GM23248 (cell line): ENCODE results near the gene ARL14EP. TPM values are rescaled to one million over a fixed set of nuclear protein-coding genes. Genes with fewer than 3 reads are reported as not detected.

Experiments
- DNase-seq: peaks from one replicate; pipeline ENCODE4 v3.0.0-alpha.2; 2015
- H2AFZ ChIP-seq: fragments of 200-600 bp; sonication (generic); 2 replicates; pipeline ENCODE4 v1.6.1; 2016; ENCODE audit warnings: antibody characterized with exemption
- H3F3A ChIP-seq: fragments of 200-600 bp; sonication (generic); 2 replicates; pipeline ENCODE4 v1.6.1; 2016; ENCODE audit warnings: mild to moderate bottlenecking, antibody characterized with exemption, mixed run types; ENCODE audit not compliant: insufficient read depth
- H3K27ac ChIP-seq: fragments of 200-600 bp; sonication (generic); 2 replicates; pipeline ENCODE4 v1.5.1; 2016; ENCODE audit warnings: mild to moderate bottlenecking
- H3K27me3 ChIP-seq: fragments of 200-600 bp; sonication (generic); replicated peaks from 2 replicates; pipeline ENCODE4 v1.6.1; 2016; ENCODE audit warnings: mild to moderate bottlenecking; ENCODE audit not compliant: insufficient read depth
- H3K36me3 ChIP-seq: fragments of 200-600 bp; sonication (generic); 2 replicates; pipeline ENCODE4 v1.6.1; 2016; ENCODE audit warnings: low read depth, mild to moderate bottlenecking
- H3K4me1 ChIP-seq: fragments of 200-600 bp; sonication (generic); 2 replicates; pipeline ENCODE4 v1.6.1; 2016; ENCODE audit warnings: mild to moderate bottlenecking; ENCODE audit not compliant: insufficient read depth
- H3K4me2 ChIP-seq: fragments of 200-600 bp; sonication (generic); one replicate; pipeline ENCODE4 v1.6.1; 2016; ENCODE audit warnings: mild to moderate bottlenecking; ENCODE audit not compliant: unreplicated experiment
- H3K4me3 ChIP-seq: fragments of 200-600 bp; sonication (generic); 2 replicates; pipeline ENCODE4 v1.5.1; 2016; ENCODE audit warnings: mild to moderate bottlenecking
- H3K79me2 ChIP-seq: fragments of 200-600 bp; sonication (generic); 2 replicates; pipeline ENCODE4 v1.6.1; 2016; ENCODE audit warnings: mild to moderate bottlenecking; ENCODE audit not compliant: insufficient read depth
- H3K9ac ChIP-seq: fragments of 200-600 bp; sonication (generic); 2 replicates; pipeline ENCODE4 v1.6.1; 2016; ENCODE audit warnings: mild to moderate bottlenecking
- H3K9me2 ChIP-seq: fragments of 200-600 bp; sonication (generic); 2 replicates; pipeline ENCODE4 v1.6.1; 2016; ENCODE audit warnings: mixed run types, mild to moderate bottlenecking, moderate library complexity; ENCODE audit not compliant: insufficient read depth
- H3K9me3 ChIP-seq: fragments of 200-600 bp; sonication (generic); one replicate; pipeline ENCODE4 v1.6.1; 2017; ENCODE audit warnings: low read depth
- H4K20me1 ChIP-seq: fragments of 200-600 bp; sonication (generic); 2 replicates; pipeline ENCODE4 v1.6.0; 2016; ENCODE audit not compliant: insufficient read depth
- EZH2 ChIP-seq: fragments of 200-600 bp; sonication (generic); IDR thresholded peaks from 2 replicates; pipeline ENCODE4 v1.6.1; 2018; ENCODE audit warnings: antibody characterized with exemption, mild to moderate bottlenecking; ENCODE audit not compliant: insufficient read depth, poor library complexity, severe bottlenecking
- EZH2phosphoT487 ChIP-seq: fragments of 200-600 bp; sonication (generic); IDR thresholded peaks from 2 replicates; pipeline ENCODE4 v1.6.1; 2018; ENCODE audit warnings: antibody characterized with exemption, moderate library complexity, mild to moderate bottlenecking, low read depth; ENCODE audit not compliant: insufficient read depth
- WGBS, 2 experiments: methylation state at CpG; one replicate each; pipeline ENCODE4 v1.1.6; 2015 to 2017; ENCODE audit warnings: low lambda C conversion rate in 2 of 2, low coverage in 1 of 2; ENCODE audit errors: missing lambda C conversion rate in 2 of 2; 5-methylcytosine and 5-hydroxymethylcytosine counted together
- in situ Hi-C: fragments of 300-500 bp; cut with MboI; formaldehyde crosslinking; loops from 2 replicates; pipeline ENCODE4 v1.15.0; 2020
- polyA plus RNA-seq: library from polyadenylated mRNA; unstranded; fragments of >200 nt; fragmentation: Nextera tagmentation; extraction: Ambion mirVana; gene quantifications from 2 replicates; pipeline ENCODE4 v1.2.1, GENCODE V29; 2016
- total RNA-seq: library from RNA; depleted of rRNA; stranded (reverse); fragments of >200 nt; shearing (Covaris generic); gene quantifications from 2 replicates; pipeline ENCODE4 v1.2.3, GENCODE V29; 2014; rRNA removed

Gene ARL14EP
- total and polyA plus RNA-seq, 2 experiments from 2014 or later, result 30.2 to 34.4 TPM

GRCh38 chr11:30377347-30377746 is 54.4 kb downstream of the ARL14EP start:
- no peak for TF ChIP-seq EZH2phosphoT487
- TF ChIP-seq EZH2, result no peak
- H3K36me3 ChIP-seq, result no peaks in the 10 kb centered on the region
- 26 to 38% methylated on average over 2 of the region's 2 CpGs for WGBS, 2 experiments
- no peak overlapping the region for H3K4me3 ChIP-seq
- H4K20me1 ChIP-seq, result no peaks in the 10 kb centered on the region
- no peaks in the 10 kb centered on the region for H3K4me1 ChIP-seq
- no peak overlapping the region for H3K27ac ChIP-seq
- H3K9me2 ChIP-seq, result no peaks in the 10 kb centered on the region
- no peaks in the 10 kb centered on the region for H3K9me3 ChIP-seq
- H3K4me2 ChIP-seq, result no peak overlapping the region
- H3K27me3 ChIP-seq, result peaks cover 6% of the 10 kb centered on the region; the same call in 1 of the 2 replicates
- no peak overlapping the region for H3K9ac ChIP-seq
- H3K79me2 ChIP-seq, result no peaks in the 10 kb centered on the region
- no peak for DNase-seq
- no peak overlapping the region for H2AFZ ChIP-seq
- in situ Hi-C loops, result no loop called here
- H3F3A ChIP-seq, result no peaks in the 10 kb centered on the region

DNA sequence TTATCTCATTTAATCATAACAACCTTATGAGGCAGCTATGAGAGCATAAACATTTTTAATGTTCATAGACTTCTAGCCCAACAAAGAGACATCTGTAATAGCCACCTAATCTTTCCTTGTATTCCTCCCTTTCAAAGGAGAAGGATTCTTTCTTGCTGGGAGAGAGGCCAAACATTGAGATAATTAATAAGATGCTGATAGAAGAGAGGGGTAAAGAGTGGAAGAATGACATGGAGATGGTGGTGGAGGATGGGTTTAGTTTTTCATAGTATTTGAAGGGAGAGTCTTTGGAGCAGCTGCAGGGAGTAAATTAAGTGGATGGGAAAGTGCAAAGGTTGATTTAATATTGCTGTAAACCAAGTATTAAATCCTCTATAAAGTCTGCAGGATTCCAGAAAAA is 57.9 kb downstream of the ARL14EP start:
- Histone ChIP-seq H3K4me3 (no peak overlapping the region), H3K9ac (no peak overlapping the region), H2AFZ (no peak overlapping the region), H3K4me1 (no peaks in the 10 kb centered on the region), H3K9me2 (no peaks in the 10 kb centered on the region), H3F3A (no peaks in the 10 kb centered on the region), H3K27ac (no peak overlapping the region), H3K79me2 (no peaks in the 10 kb centered on the region), H4K20me1 (no peaks in the 10 kb centered on the region), H3K36me3 (no peaks in the 10 kb centered on the region), H3K9me3 (no peaks in the 10 kb centered on the region), H3K27me3 (no peaks in the 10 kb centered on the region), H3K4me2 (no peak overlapping the region)
- no peak for DNase-seq
- TF ChIP-seq EZH2phosphoT487 (no peak), EZH2 (no peak)
- in situ Hi-C loops, result no loop called here

- Histone ChIP-seq H3K9me2 (no peaks in the 10 kb centered on the region), H2AFZ (no peak overlapping the region), H3K4me1 (no peaks in the 10 kb centered on the region), H3K79me2 (no peaks in the 10 kb centered on the region), H3K4me3 (no peak overlapping the region), H4K20me1 (no peaks in the 10 kb centered on the region), H3K27me3 (no peaks in the 10 kb centered on the region), H3K36me3 (no peaks in the 10 kb centered on the region), H3F3A (no peaks in the 10 kb centered on the region), H3K4me2 (no peak overlapping the region), H3K9ac (no peak overlapping the region), H3K9me3 (no peaks in the 10 kb centered on the region), H3K27ac (no peak overlapping the region)
- DNase-seq, result no peak
- WGBS, 2 experiments, result 34 to 40% methylated on average over 2 of the region's 2 CpGs
- in situ Hi-C loops, result no loop called here
- TF ChIP-seq EZH2phosphoT487, result no peak
- no peak for TF ChIP-seq EZH2
These were observed 59.0 kb downstream of the ARL14EP start for GRCh38 chr11:30381879-30382278.

Other genes starting within 250 kb of the ARL14EP start
- gene FSHB, start 92.1 kb upstream of the ARL14EP start, total RNA-seq, result not detected in 2 replicates
- not detected in 2 replicates for gene FSHB, start 92.1 kb upstream of the ARL14EP start, polyA plus RNA-seq